ENCODE measurements around the gene AK8.

DNA sequence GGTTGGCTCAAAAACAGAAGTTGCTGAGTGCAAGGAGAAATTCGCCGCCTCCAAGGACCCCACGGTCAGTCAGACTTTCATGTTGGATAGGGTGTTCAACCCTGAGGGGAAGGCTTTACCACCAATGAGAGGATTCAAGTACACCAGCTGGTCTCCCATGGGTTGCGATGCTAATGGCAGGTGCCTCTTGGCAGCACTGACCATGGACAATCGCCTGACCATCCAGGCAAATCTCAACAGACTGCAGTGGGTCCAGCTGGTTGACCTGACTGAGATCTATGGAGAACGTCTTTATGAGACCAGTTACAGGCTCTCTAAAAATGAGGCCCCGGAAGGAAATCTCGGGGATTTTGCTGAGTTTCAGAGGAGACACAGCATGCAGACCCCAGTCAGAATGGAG lies 200.1 kb downstream of the AK8 start:
- TF ChIP-seq, protein P1, sequence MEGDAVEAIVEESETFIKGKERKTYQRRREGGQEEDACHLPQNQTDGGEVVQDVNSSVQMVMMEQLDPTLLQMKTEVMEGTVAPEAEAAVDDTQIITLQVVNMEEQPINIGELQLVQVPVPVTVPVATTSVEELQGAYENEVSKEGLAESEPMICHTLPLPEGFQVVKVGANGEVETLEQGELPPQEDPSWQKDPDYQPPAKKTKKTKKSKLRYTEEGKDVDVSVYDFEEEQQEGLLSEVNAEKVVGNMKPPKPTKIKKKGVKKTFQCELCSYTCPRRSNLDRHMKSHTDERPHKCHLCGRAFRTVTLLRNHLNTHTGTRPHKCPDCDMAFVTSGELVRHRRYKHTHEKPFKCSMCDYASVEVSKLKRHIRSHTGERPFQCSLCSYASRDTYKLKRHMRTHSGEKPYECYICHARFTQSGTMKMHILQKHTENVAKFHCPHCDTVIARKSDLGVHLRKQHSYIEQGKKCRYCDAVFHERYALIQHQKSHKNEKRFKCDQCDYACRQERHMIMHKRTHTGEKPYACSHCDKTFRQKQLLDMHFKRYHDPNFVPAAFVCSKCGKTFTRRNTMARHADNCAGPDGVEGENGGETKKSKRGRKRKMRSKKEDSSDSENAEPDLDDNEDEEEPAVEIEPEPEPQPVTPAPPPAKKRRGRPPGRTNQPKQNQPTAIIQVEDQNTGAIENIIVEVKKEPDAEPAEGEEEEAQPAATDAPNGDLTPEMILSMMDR (IDR thresholded peaks at IDR 0.05) = no peak
- no peak for TF ChIP-seq POLR2A (IDR thresholded peaks at IDR 0.05)
